K562 (cell line): ENCODE measurements around the gene C11orf58. TPM values are rescaled to one million over a fixed set of nuclear protein-coding genes. Genes with fewer than 3 reads are reported as not detected.

ENCODE experiments used
- ATAC-seq: fragments of 200-7000 bp; cut with Tn5 transposase; 3 replicates; pipeline ENCODE4 v1.9.1; 2020; ENCODE audit warnings: moderate library complexity
- BruUV-seq: library from RNA; stranded (reverse); fragments of 400-500 nt; replicated peaks from 2 replicates; lab custom pipeline; 2021; lab: Mats Ljungman, UMichigan
- CTCF ChIA-PET: fragments of 300-600 bp; formaldehyde crosslinking; extraction: SDS; loops from one replicate; lab custom pipeline; 2021; ENCODE audit warnings: low intra/inter-chr PET ratio; lab: Yijun Ruan, JAX
- POLR2A ChIA-PET: fragments of 300-600, 350-650 bp; sonication (Branson Sonifier 250); formaldehyde crosslinking; extraction: SDS; loops from one replicate; lab custom pipeline; 2021; ENCODE audit warnings: antibody characterized with exemption, inconsistent platforms; lab: Yijun Ruan, JAX
- DNase-seq, 4 experiments: peaks; one replicate each; pipeline versions ENCODE4 v3.0.0 to v3.0.0-alpha.2; 2011 to 2018; ENCODE audit warnings: low spot score in 3 of 4, mixed read lengths in 3 of 4; ENCODE audit errors: extremely low read depth in 1 of 4
- FAIRE-seq: peaks from 2 replicates; lab custom pipeline; 2011; peaks lifted over from hg19 to GRCh38; lab: Jason Lieb, UNC
- H2AFZ ChIP-seq: 2 replicates; pipeline ENCODE4 v1.6.0; 2011; ENCODE audit warnings: low read depth, low read length, control low read depth, inconsistent platforms
- H3K27ac ChIP-seq: fragments of 200-600 bp; 3 replicates; pipeline ENCODE4 v1.8.0; 2011; ENCODE audit warnings: low read depth, mild to moderate bottlenecking, control low read depth, inconsistent platforms, low read length, moderate library complexity, mixed read lengths; ENCODE audit errors: extremely low read depth
- H3K27me3 ChIP-seq, 2 experiments: fragments of 300-600 bp in 1 of 2; 2 replicates in 1 of 2; 3 replicates in 1 of 2; pipeline versions ENCODE4 v1.6.0 to v1.8.0; 2011; ENCODE audit warnings: inconsistent platforms in 2 of 2, low read length in 2 of 2, mild to moderate bottlenecking in 1 of 2, mixed read lengths in 1 of 2, moderate library complexity in 1 of 2; ENCODE audit not compliant: control insufficient read depth in 2 of 2, insufficient read depth in 2 of 2
- H3K36me3 ChIP-seq: fragments of 300-600 bp; 3 replicates; pipeline ENCODE4 v1.8.0; 2011; ENCODE audit warnings: mild to moderate bottlenecking, low read length, inconsistent platforms; ENCODE audit not compliant: control insufficient read depth, insufficient read depth
- H3K4me1 ChIP-seq, 2 experiments: fragments of 200-600 bp in 1 of 2; replicated peaks in 1 of 2; 2 replicates in 1 of 2; 3 replicates in 1 of 2; pipeline versions ENCODE4 v1.5.1 to v1.8.0; 2011; ENCODE audit warnings: inconsistent platforms in 2 of 2, low read length in 2 of 2, mild to moderate bottlenecking in 1 of 2, mixed read lengths in 1 of 2, moderate library complexity in 1 of 2; ENCODE audit not compliant: control insufficient read depth in 2 of 2, insufficient read depth in 2 of 2
- H3K4me2 ChIP-seq: 2 replicates; pipeline ENCODE4 v1.6.1; 2011; ENCODE audit warnings: low read length, control low read depth, inconsistent platforms, mixed read lengths; ENCODE audit not compliant: insufficient read depth
- H3K4me3 ChIP-seq: fragments of 200-600 bp; sonication (generic), shearing (Covaris generic); 2 replicates; pipeline ENCODE4 v1.5.1; 2016; ENCODE audit warnings: control low read depth, inconsistent platforms
- H3K79me2 ChIP-seq: fragments of 200-600 bp; 3 replicates; pipeline ENCODE4 v1.8.0; 2011; ENCODE audit warnings: low read length, inconsistent platforms; ENCODE audit not compliant: control insufficient read depth, insufficient read depth
- H3K9ac ChIP-seq, 2 experiments: 2 replicates each; pipeline versions ENCODE4 v1.6.0 to v1.6.1; 2011; ENCODE audit warnings: low read depth in 2 of 2, low read length in 2 of 2, control low read depth in 1 of 2, inconsistent platforms in 1 of 2, mild to moderate bottlenecking in 1 of 2, mixed read lengths in 1 of 2; ENCODE audit not compliant: insufficient read depth in 1 of 2
- H3K9me1 ChIP-seq: one replicate; pipeline ENCODE4 v1.6.0; 2011; ENCODE audit warnings: inconsistent platforms, mild to moderate bottlenecking, low read length, moderate library complexity; ENCODE audit not compliant: control insufficient read depth, insufficient read depth
- H3K9me3 ChIP-seq: replicated peaks from 2 replicates; pipeline ENCODE4 v1.5.1; 2011; ENCODE audit warnings: low read depth, low read length, inconsistent platforms; ENCODE audit not compliant: control insufficient read depth, insufficient read depth
- H4K20me1 ChIP-seq: replicated peaks from 2 replicates; pipeline ENCODE4 v1.6.1; 2011; ENCODE audit warnings: low read length, inconsistent platforms, mixed read lengths; ENCODE audit not compliant: control insufficient read depth, insufficient read depth
- KDM1A ChIP-seq, 2 experiments: fragments of 450-650 bp; IDR thresholded peaks; 2 replicates each; pipeline ENCODE4 v1.6.1; 2016; ENCODE audit warnings: mild to moderate bottlenecking in 2 of 2
- KDM2B ChIP-seq: fragments of 250-450 bp; sonication (Bioruptor Pico); IDR thresholded peaks from 2 replicates; pipeline ENCODE4 v1.8.0; 2021; ENCODE audit warnings: mild to moderate bottlenecking, moderate library complexity
- NR4A1 ChIP-seq, 2 experiments: fragments of 250-450 bp in 1 of 2; fragments of 450-650 bp in 1 of 2; sonication (Bioruptor Pico) in 1 of 2; IDR thresholded peaks; 2 replicates each; pipeline versions ENCODE4 v1.4.0 to v1.6.1; 2016 to 2020; ENCODE audit warnings: mild to moderate bottlenecking in 2 of 2, missing compliant biosample characterization in 1 of 2, missing genetic modification characterization in 1 of 2, moderate library complexity in 1 of 2
- UBTF ChIP-seq, 2 experiments: IDR thresholded peaks; 2 replicates each; pipeline ENCODE4 v1.6.1; 2012; ENCODE audit warnings: improper control_type of control experiment in 2 of 2, low read depth in 2 of 2, low read length in 2 of 2, borderline replicate concordance in 1 of 2
- ZNF449 ChIP-seq: fragments of 250-450 bp; sonication (Bioruptor Pico); IDR thresholded peaks from 2 replicates; pipeline ENCODE4 v1.8.0; 2022; ENCODE audit warnings: moderate library complexity, mild to moderate bottlenecking, inconsistent platforms
- WGBS: fragments of 100-300 bp; shearing (Covaris generic); methylation state at CpG from one replicate; pipeline ENCODE4 v1.1.6; 2016; ENCODE audit warnings: low coverage, mixed read lengths; ENCODE audit not compliant: insufficient coverage; ENCODE audit errors: missing lambda C conversion rate; 5-methylcytosine and 5-hydroxymethylcytosine counted together
- in situ Hi-C: fragments of 300-500 bp; cut with MboI; formaldehyde crosslinking; loops from 4 replicates; pipeline ENCODE4 v1.15.0; 2018; ENCODE audit warnings: inconsistent platforms, mixed read lengths
- intact Hi-C: fragments of 100-400 bp; cut with micrococcal nuclease; formaldehyde crosslinking; loops from 2 replicates; pipeline ENCODE4 v1.14.2; 2022
- polyA plus RNA-seq, 8 experiments: library from polyadenylated mRNA; depleted of rRNA in 4 of 8; stranded (reverse) in 5 of 8; unstranded in 3 of 8; fragments of >200 nt; fragmentation: Nextera tagmentation in 2 of 8; fragmentation: Illumina TruSeq in 1 of 8; extraction: Ambion mirVana in 2 of 8; extraction: Trizol in 1 of 8; gene quantifications; 2 replicates each; pipeline versions ENCODE4 v1.2.1 to v1.2.3, GENCODE V29; 2011 to 2014; ENCODE audit warnings: inconsistent platforms in 1 of 8, missing spikeins in 1 of 8
- total RNA-seq, 7 experiments: library from RNA; depleted of rRNA in 6 of 7; stranded (reverse); fragments of >200 nt in 6 of 7; fragmentation: Illumina TruSeq in 2 of 7; extraction: Trizol in 2 of 7; gene quantifications; 2 replicates each; pipeline versions ENCODE4 v1.2.1 to v1.2.3, GENCODE V29; 2011 to 2021; ENCODE audit warnings: low replicate concordance in 1 of 7
- TF ChIP-seq, protein P1 (sequence below): fragments of 250-450 bp; sonication (Bioruptor Pico); IDR thresholded peaks from 2 replicates; pipeline ENCODE4 v1.4.0; 2020; ENCODE audit warnings: mild to moderate bottlenecking
- TF ChIP-seq, protein P2 (sequence below), 2 experiments: fragments of 450-650 bp; IDR thresholded peaks; 2 replicates each; pipeline ENCODE4 v1.6.1; 2018; ENCODE audit warnings: mild to moderate bottlenecking in 2 of 2, low read depth in 1 of 2; ENCODE audit not compliant: partially characterized antibody in 2 of 2

C11orf58 gene
- total and polyA plus RNA-seq, 9 of the 15 experiments (the other 6 are each of a cell fraction or from before 2014, with no cell fraction given) = 104 to 421 (median 247) TPM

DNA sequence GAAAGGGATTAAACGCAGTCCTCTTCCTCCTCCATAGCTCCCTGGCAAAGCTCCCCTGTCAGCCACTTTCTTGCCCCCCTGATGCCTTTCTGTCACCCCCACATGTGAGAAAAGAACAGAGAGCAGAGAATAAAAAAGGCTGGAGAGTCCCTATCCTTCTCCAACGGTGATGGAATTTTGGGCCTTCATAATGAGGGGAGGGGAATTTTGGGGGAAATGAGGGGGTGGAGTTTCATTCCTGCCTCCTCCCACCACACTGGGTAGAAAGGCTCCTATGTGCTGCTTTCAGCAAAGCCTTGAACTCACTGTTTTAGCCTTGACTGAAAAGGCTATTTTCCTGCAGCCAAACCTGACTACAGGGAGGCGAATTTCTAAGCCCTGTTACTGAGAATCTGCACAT lies 59.3 kb downstream of the C11orf58 start:
- Histone ChIP-seq H3K27me3 (peaks cover 6 to 30% of the 10 kb centered on the region in 2 experiments), H3K4me3 (no peak overlapping the region), H3K9me1 (no peaks in the 10 kb centered on the region), H3K9me3 (no peaks in the 10 kb centered on the region), H3K27ac (no peak overlapping the region)
- in situ Hi-C loops = no loop called here
- TF ChIP-seq, protein P1, sequence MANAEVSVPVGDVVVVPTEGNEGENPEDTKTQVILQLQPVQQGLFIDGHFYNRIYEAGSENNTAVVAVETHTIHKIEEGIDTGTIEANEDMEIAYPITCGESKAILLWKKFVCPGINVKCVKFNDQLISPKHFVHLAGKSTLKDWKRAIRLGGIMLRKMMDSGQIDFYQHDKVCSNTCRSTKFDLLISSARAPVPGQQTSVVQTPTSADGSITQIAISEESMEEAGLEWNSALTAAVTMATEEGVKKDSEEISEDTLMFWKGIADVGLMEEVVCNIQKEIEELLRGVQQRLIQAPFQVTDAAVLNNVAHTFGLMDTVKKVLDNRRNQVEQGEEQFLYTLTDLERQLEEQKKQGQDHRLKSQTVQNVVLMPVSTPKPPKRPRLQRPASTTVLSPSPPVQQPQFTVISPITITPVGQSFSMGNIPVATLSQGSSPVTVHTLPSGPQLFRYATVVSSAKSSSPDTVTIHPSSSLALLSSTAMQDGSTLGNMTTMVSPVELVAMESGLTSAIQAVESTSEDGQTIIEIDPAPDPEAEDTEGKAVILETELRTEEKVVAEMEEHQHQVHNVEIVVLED (CRISPR knock-in tag) = no peak
- no peak for TF ChIP-seq UBTF (IDR thresholded peaks at IDR 0.05; ENCODE audit: borderline replicate concordance in 1 of 2, low read depth in 2 of 2, low read length in 2 of 2)
- TF ChIP-seq, protein P2, sequence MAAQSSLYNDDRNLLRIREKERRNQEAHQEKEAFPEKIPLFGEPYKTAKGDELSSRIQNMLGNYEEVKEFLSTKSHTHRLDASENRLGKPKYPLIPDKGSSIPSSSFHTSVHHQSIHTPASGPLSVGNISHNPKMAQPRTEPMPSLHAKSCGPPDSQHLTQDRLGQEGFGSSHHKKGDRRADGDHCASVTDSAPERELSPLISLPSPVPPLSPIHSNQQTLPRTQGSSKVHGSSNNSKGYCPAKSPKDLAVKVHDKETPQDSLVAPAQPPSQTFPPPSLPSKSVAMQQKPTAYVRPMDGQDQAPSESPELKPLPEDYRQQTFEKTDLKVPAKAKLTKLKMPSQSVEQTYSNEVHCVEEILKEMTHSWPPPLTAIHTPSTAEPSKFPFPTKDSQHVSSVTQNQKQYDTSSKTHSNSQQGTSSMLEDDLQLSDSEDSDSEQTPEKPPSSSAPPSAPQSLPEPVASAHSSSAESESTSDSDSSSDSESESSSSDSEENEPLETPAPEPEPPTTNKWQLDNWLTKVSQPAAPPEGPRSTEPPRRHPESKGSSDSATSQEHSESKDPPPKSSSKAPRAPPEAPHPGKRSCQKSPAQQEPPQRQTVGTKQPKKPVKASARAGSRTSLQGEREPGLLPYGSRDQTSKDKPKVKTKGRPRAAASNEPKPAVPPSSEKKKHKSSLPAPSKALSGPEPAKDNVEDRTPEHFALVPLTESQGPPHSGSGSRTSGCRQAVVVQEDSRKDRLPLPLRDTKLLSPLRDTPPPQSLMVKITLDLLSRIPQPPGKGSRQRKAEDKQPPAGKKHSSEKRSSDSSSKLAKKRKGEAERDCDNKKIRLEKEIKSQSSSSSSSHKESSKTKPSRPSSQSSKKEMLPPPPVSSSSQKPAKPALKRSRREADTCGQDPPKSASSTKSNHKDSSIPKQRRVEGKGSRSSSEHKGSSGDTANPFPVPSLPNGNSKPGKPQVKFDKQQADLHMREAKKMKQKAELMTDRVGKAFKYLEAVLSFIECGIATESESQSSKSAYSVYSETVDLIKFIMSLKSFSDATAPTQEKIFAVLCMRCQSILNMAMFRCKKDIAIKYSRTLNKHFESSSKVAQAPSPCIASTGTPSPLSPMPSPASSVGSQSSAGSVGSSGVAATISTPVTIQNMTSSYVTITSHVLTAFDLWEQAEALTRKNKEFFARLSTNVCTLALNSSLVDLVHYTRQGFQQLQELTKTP (IDR thresholded peaks at IDR 0.05; ENCODE audit: low read depth in 1 of 2, partially characterized antibody in 2 of 2) = no peak
- TF ChIP-seq ZNF449 (CRISPR knock-in tag) = no peak
- TF ChIP-seq NR4A1 (CRISPR knock-in tag; IDR thresholded peaks at IDR 0.05) = no peak
- TF ChIP-seq NR4A1 (tag; IDR thresholded peaks at IDR 0.05) = no peak
- TF ChIP-seq KDM1A (IDR thresholded peaks at IDR 0.05) = no peak
- TF ChIP-seq KDM2B (CRISPR knock-in tag) = no peak
- TF ChIP-seq, all 486 proteins: peak for 0
- no TSS peak for BruUV-seq
- H3K4me2 ChIP-seq = no peak overlapping the region
- DNase-seq (no peak), ATAC-seq (no peak), FAIRE-seq (no peak)
- intact Hi-C loops = no loop called here
- no peaks in the 10 kb centered on the region for H3K79me2 ChIP-seq
- no peaks in the 10 kb centered on the region for H4K20me1 ChIP-seq
- H2AFZ ChIP-seq = no peak overlapping the region
- WGBS = 4% methylated on average over 3 of the region's 3 CpGs
- H3K9ac ChIP-seq = no peak overlapping the region
- ChIA-PET CTCF (no interaction called here), POLR2A (interaction anchor here (0.7 to 1.1 kb wide), 2 partner anchors 11 to 79 kb away, joined by 3 to 4 read pairs; no protein-coding TSS in a partner anchor)
- H3K4me1 ChIP-seq = no peaks in the 10 kb centered on the region
- no peaks in the 10 kb centered on the region for H3K36me3 ChIP-seq
